Activated CD8-positive, alpha-beta T cell treated with anti-CD3 and anti-CD28 coated beads, Interleukin-2, amount 10 ng/mL, durations not matched to agents 7 days and 5 days (primary cell): ENCODE results near the gene NHERF2. TPM values are rescaled to one million over a fixed set of nuclear protein-coding genes. Genes with fewer than 3 reads are reported as not detected.

Source experiments
- ATAC-seq: fragments of 150-1000 bp; cut with Tn5 transposase; one replicate; pipeline ENCODE4 v1.10.0; 2021; ENCODE audit warnings: moderate library complexity
- CTCF ChIA-PET: fragments of 350-600 bp; sonication (Branson Sonifier 250); formaldehyde crosslinking; loops from one replicate; lab custom pipeline; 2021; ENCODE audit warnings: antibody characterized with exemption; lab: Charles Lee
- POLR2A ChIA-PET: fragments of 350-600 bp; sonication (Branson Sonifier 250); formaldehyde crosslinking; loops from one replicate; lab custom pipeline; 2021; ENCODE audit warnings: antibody characterized with exemption; lab: Charles Lee
- DNase-seq: peaks from one replicate; pipeline ENCODE4 v3.0.0-alpha.2; 2020
- H3K27ac Mint-ChIP-seq: one replicate; pipeline ENCODE4 v1.8.0; 2021; ENCODE audit warnings: mild to moderate bottlenecking, mixed read lengths
- H3K27me3 Mint-ChIP-seq: one replicate; pipeline ENCODE4 v1.8.0; 2021; ENCODE audit warnings: low read depth, mixed read lengths
- H3K36me3 Mint-ChIP-seq: one replicate; pipeline ENCODE4 v1.8.0; 2021; ENCODE audit warnings: low read depth, mixed read lengths
- H3K4me1 Mint-ChIP-seq: one replicate; pipeline ENCODE4 v1.8.0; 2021; ENCODE audit warnings: low read depth, mixed read lengths
- H3K4me3 Mint-ChIP-seq: one replicate; pipeline ENCODE4 v1.8.0; 2021; ENCODE audit warnings: mild to moderate bottlenecking, mixed read lengths
- H3K9me3 Mint-ChIP-seq: one replicate; pipeline ENCODE4 v1.8.0; 2022; ENCODE audit warnings: mixed read lengths; ENCODE audit not compliant: insufficient read depth
- total RNA-seq, 2 experiments: library from RNA; stranded (reverse); gene quantifications; one replicate each; pipeline ENCODE4 v1.2.3, GENCODE V29; 2021

NHERF2 gene
- total RNA-seq, 2 experiments from 2014 or later: 1.4 to 2.8 TPM

GRCh38 chr16:2037647-2038381, 11.1 kb downstream of the NHERF2 start:
- H3K27ac Mint-ChIP-seq: no peak overlapping the region
- no peaks in the 10 kb centered on the region for H3K27me3 Mint-ChIP-seq
- ATAC-seq (no peak), DNase-seq (no peak)
- no peaks in the 10 kb centered on the region for H3K4me1 Mint-ChIP-seq
- no peaks in the 10 kb centered on the region for H3K9me3 Mint-ChIP-seq
- no peaks in the 10 kb centered on the region for H3K36me3 Mint-ChIP-seq
- ChIA-PET CTCF (no interaction called here), POLR2A (no interaction called here)
- H3K4me3 Mint-ChIP-seq: no peak overlapping the region

GRCh38 chr16:2038382-2039231, 11.9 kb downstream of the NHERF2 start:
- Mint-ChIP-seq H3K4me1 (peaks cover 2% of the 10 kb centered on the region), H3K36me3 (no peaks in the 10 kb centered on the region), H3K9me3 (no peaks in the 10 kb centered on the region), H3K27ac (no peak overlapping the region), H3K27me3 (no peaks in the 10 kb centered on the region), H3K4me3 (no peak overlapping the region)
- ChIA-PET POLR2A (no interaction called here), CTCF (no interaction called here)
- DNase-seq (no peak), ATAC-seq (no peak)

DNA sequence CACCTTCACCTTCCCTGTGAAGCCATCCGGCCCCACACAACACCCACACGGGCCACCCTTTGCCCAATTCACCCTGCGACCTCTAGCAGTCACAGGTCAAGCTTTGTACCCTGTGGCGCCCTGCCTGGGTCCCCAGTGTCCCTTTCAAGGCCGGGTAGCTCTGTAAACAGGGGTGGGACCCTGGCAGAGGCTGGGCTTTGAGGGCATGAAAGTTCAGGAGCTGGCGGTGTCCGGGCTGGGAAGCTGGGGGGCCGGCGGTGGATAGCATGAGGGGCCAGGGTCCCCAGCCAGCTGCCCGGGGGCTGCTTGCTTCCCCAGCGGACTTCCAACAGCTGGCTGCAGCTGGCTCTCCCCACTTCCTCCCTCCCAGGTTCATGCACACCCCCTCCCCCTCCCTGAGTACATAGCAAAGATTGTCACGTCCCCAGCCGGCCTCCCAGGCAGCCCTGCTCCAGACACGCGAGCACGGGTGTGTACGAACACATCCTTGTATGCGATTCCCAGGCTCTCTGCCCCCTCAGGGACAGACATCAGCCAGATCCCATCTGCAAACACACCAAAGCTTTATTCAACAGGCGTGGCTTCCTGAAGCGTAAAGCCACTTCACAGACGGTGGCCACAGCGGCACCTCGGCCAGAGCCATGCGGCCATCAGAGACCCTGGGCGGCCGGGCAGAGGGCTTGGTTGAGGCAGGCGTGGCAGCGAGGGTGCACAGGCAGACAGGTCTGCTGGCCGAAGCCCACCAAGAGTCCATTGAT, 12.8 kb downstream of the NHERF2 start:
- H3K4me3 Mint-ChIP-seq: no peak overlapping the region
- POLR2A ChIA-PET: no interaction called here
- CTCF ChIA-PET: no interaction called here
- no peaks in the 10 kb centered on the region for H3K9me3 Mint-ChIP-seq
- H3K4me1 Mint-ChIP-seq: peaks cover 2% of the 10 kb centered on the region
- ATAC-seq: no peak
- H3K27me3 Mint-ChIP-seq: no peaks in the 10 kb centered on the region
- no peak overlapping the region for H3K27ac Mint-ChIP-seq
- no peaks in the 10 kb centered on the region for H3K36me3 Mint-ChIP-seq
- no peak for DNase-seq

DNA sequence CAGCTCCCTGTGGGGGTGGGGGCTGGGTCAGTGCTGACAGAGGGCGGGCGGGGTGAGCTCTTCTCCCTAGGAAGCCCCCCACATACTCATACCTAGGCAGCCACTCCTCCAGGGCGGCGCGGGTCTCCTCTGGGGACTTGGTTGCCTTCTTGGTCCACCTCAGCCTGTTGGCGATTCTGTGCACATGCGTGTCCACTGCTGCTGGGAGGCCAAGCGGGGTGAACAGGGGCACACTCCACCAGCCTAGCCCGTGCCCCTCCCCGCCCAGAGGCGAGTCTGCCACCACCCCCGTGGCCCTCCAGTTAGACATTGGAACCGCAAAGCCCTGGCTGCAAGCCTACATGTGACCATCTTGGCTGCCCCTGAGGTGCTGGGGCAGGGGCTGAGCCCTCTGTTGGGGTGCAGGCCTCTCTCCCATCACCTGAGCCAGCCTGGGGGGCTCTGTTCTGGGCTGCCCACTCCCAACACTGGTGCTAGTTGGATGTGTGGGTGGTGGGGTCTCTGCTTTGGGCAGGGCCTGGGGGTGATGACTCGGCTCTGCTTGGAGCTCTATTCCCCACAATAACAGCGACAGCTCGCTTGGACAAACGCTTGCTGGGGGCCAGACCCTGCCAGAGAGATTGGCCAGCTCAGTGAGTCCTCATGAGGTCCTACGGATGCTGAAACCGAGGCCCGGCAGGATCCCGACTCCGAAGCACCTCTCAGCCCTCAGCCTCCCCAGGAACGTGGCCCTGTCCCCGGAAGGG, 13.5 kb downstream of the NHERF2 start:
- no peak for ATAC-seq
- H3K4me3 Mint-ChIP-seq: no peak overlapping the region
- CTCF ChIA-PET: interaction anchor here (1.4 kb wide), 1 partner anchor 17 kb away, joined by 4 read pairs; no protein-coding TSS in a partner anchor
- no peak for DNase-seq
- no peaks in the 10 kb centered on the region for H3K27me3 Mint-ChIP-seq
- POLR2A ChIA-PET: interaction anchor here (0.6 to 1.7 kb wide), 2 partner anchors 115 to 988 kb away, joined by 3 to 5 read pairs; partner anchors contain the start of gene TRAF7
- H3K4me1 Mint-ChIP-seq: peaks cover 2% of the 10 kb centered on the region
- H3K27ac Mint-ChIP-seq: no peak overlapping the region
- H3K36me3 Mint-ChIP-seq: no peaks in the 10 kb centered on the region
- H3K9me3 Mint-ChIP-seq: no peaks in the 10 kb centered on the region

GRCh38 chr16:2040787-2041522, 14.3 kb downstream of the NHERF2 start:
- DNase-seq (no peak), ATAC-seq (no peak)
- Mint-ChIP-seq H3K4me3 (no peak overlapping the region), H3K27me3 (no peaks in the 10 kb centered on the region), H3K9me3 (no peaks in the 10 kb centered on the region), H3K27ac (no peak overlapping the region), H3K36me3 (no peaks in the 10 kb centered on the region), H3K4me1 (peaks cover 2% of the 10 kb centered on the region)
- ChIA-PET POLR2A (interaction anchor here (0.5 to 1.7 kb wide), 3 partner anchors 114 to 1235 kb away, joined by 3 to 5 read pairs (median 3); partner anchors contain the start of gene TRAF7), CTCF (interaction anchor here (1.4 kb wide), 1 partner anchor 16 kb away, joined by 4 read pairs; no protein-coding TSS in a partner anchor)

DNA sequence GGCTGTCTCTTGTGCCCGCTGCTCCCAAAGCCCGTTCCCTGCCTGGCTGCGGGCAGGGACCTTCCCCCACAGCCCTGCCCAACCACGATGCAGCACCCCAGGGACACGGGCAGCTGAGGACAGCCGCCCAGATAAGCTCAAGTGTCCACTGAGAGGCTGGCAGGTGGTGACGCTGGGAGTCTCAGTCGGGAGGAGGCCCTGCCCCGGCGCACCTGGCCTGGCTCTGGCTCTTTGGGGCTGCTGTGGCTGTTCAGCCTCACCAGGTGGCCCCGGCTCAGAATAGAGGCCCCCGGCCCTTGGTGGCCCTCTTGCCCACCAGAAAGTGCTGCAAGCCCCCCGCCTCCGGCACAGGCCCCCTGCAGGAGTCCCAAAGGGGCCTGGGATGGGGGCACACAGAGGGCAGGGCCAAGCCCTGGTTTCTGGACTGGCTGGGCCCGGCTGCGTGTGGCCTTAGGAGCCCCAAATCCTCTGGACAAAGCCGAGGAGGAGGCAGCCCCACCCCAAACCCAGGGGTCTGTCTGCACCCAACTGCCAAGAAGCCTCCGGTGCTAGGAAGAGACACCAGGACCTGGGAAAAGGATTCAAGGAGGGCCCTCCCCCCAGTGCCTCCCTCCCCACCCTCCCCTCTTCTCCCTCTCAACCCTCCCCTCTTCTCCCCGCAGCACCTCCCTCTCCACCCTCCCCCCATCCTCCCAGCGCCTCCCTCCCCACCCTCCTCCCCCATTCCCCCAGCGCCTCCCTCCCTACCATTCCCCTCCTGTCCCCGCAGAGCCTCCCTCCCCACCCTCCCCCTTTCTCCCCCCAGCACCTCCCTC, 15.7 kb downstream of the NHERF2 start:
- ChIA-PET POLR2A (no interaction called here), CTCF (no interaction called here)
- DNase-seq (no peak), ATAC-seq (no peak)
- H3K36me3 Mint-ChIP-seq: no peaks in the 10 kb centered on the region
- peaks cover 12% of the 10 kb centered on the region for H3K4me1 Mint-ChIP-seq
- H3K27me3 Mint-ChIP-seq: no peaks in the 10 kb centered on the region
- no peak overlapping the region for H3K4me3 Mint-ChIP-seq
- H3K27ac Mint-ChIP-seq: no peak overlapping the region
- no peaks in the 10 kb centered on the region for H3K9me3 Mint-ChIP-seq

DNA sequence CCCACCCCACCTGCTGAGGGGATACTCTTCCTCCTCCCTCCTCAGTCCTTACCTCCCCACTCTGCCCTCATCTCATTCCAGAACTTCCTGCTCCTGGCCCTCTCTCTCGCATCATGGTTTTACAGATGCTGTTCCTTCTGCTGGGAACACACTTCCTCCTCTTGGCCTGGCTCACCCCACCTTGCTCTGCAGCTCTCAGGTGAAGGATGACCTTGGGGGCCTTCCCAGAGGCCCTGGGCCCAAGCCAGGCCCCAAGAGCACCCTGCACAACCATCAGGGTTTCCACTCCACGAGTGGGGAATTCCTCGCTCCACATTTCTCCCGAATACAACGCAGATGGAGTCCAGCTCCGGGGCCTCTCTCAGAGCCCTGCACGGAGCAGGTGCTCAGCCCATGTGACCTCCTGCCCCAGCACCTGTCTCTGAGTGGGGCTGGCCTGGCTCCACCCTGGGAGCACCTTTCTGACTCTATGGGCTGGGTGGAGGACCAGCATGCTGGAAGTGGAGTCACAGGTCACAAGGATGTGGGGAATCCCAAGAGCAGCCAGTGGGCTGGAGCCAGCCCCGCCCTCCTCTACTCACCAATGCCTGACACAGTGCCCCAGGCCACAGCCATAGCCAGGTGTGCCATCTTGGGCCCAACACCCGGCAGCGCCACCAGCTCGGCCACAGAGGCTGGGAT, 16.4 kb downstream of the NHERF2 start:
- Mint-ChIP-seq H3K4me3 (no peak overlapping the region), H3K36me3 (no peaks in the 10 kb centered on the region), H3K27ac (no peak overlapping the region), H3K4me1 (peaks cover 12% of the 10 kb centered on the region), H3K27me3 (no peaks in the 10 kb centered on the region), H3K9me3 (no peaks in the 10 kb centered on the region)
- CTCF ChIA-PET: no interaction called here
- POLR2A ChIA-PET: no interaction called here
- ATAC-seq (no peak), DNase-seq (no peak)

GRCh38 chr16:2043667-2044451, 17.2 kb downstream of the NHERF2 start:
- H3K4me1 Mint-ChIP-seq: peaks cover 18% of the 10 kb centered on the region
- DNase-seq (no peak), ATAC-seq (no peak)

GRCh38 chr16:2044541-2044940, 17.8 kb downstream of the NHERF2 start:
- H3K9me3 Mint-ChIP-seq: no peaks in the 10 kb centered on the region
- ATAC-seq (no peak), DNase-seq (no peak)
- H3K27me3 Mint-ChIP-seq: no peaks in the 10 kb centered on the region
- H3K27ac Mint-ChIP-seq: no peak overlapping the region
- H3K4me1 Mint-ChIP-seq: peaks cover 22% of the 10 kb centered on the region
- ChIA-PET POLR2A (interaction anchor here (1.0 kb wide), 1 partner anchor 41 kb away, joined by 3 read pairs; no protein-coding TSS in a partner anchor), CTCF (no interaction called here)
- H3K4me3 Mint-ChIP-seq: no peak overlapping the region
- no peaks in the 10 kb centered on the region for H3K36me3 Mint-ChIP-seq

More at GRCh38 chr16:2043667-2044451, 17.2 kb downstream of the NHERF2 start:
- Mint-ChIP-seq H3K36me3 (no peaks in the 10 kb centered on the region), H3K9me3 (no peaks in the 10 kb centered on the region), H3K27me3 (no peaks in the 10 kb centered on the region), H3K27ac (no peak overlapping the region), H3K4me3 (no peak overlapping the region)
- POLR2A ChIA-PET: interaction anchor here (1.0 kb wide), 1 partner anchor 40 kb away, joined by 3 read pairs; no protein-coding TSS in a partner anchor
- CTCF ChIA-PET: no interaction called here
